Endothelial cell of umbilical vein (primary cell): ENCODE data around the gene SPATA2L. TPM values are rescaled to one million over a fixed set of nuclear protein-coding genes. Genes with fewer than 3 reads are reported as not detected.

Experiments used
- BruUV-seq: library from RNA; stranded (reverse); fragments of 400-500 nt; replicated peaks from 2 replicates; lab custom pipeline; 2021; lab: Mats Ljungman, UMichigan
- CTCF ChIA-PET: fragments of 300-600, 350-600 bp; sonication (Branson Sonifier 250); formaldehyde crosslinking; loops from one replicate; lab custom pipeline; 2021; ENCODE audit warnings: antibody characterized with exemption, inconsistent platforms; lab: Charles Lee
- POLR2A ChIA-PET: fragments of 300-600, 350-600 bp; sonication (Branson Sonifier 250); formaldehyde crosslinking; loops from one replicate; lab custom pipeline; 2021; ENCODE audit warnings: antibody characterized with exemption, inconsistent platforms; lab: Charles Lee
- DNase-seq: peaks from one replicate; pipeline ENCODE4 v3.0.0-alpha.2; 2011; ENCODE audit warnings: low read depth, low spot score
- FAIRE-seq: peaks from 2 replicates; lab custom pipeline; 2011; peaks lifted over from hg19 to GRCh38; lab: Jason Lieb, UNC
- H2AFZ ChIP-seq: 2 replicates; pipeline ENCODE4 v1.6.0; 2012; ENCODE audit warnings: low read depth, low read length, control low read depth, inconsistent platforms
- H3K27ac ChIP-seq: 2 replicates; pipeline ENCODE4 v1.5.1; 2011; ENCODE audit warnings: low read depth, mild to moderate bottlenecking, control low read depth, low read length, moderate library complexity; ENCODE audit not compliant: insufficient read depth
- H3K27me3 ChIP-seq, 2 experiments: 2 replicates each; pipeline versions ENCODE4 v1.6.0 to v1.6.1; 2011; ENCODE audit warnings: low read length in 2 of 2, mixed read lengths in 1 of 2; ENCODE audit not compliant: control insufficient read depth in 2 of 2, insufficient read depth in 2 of 2
- H3K36me3 ChIP-seq, 2 experiments: 2 replicates in 1 of 2; 3 replicates in 1 of 2; pipeline ENCODE4 v1.5.1; 2011; ENCODE audit warnings: low read length in 2 of 2, mild to moderate bottlenecking in 1 of 2, moderate library complexity in 1 of 2; ENCODE audit not compliant: control insufficient read depth in 2 of 2, insufficient read depth in 2 of 2; ENCODE audit errors: extremely low read depth in 1 of 2
- H3K4me1 ChIP-seq: 3 replicates; pipeline ENCODE4 v1.5.1; 2011; ENCODE audit warnings: mild to moderate bottlenecking, low read length; ENCODE audit not compliant: control insufficient read depth, insufficient read depth; ENCODE audit errors: extremely low read depth
- H3K4me2 ChIP-seq: 2 replicates; pipeline ENCODE4 v1.6.1; 2011; ENCODE audit warnings: low read length, control low read depth, mixed read lengths; ENCODE audit not compliant: insufficient read depth
- H3K4me3 ChIP-seq, 3 experiments: fragments of 200-600 bp in 1 of 3; sonication (generic), shearing (Covaris generic) in 1 of 3; replicated peaks in 1 of 3; 2 replicates each; pipeline ENCODE4 v1.5.1; 2011 to 2016; ENCODE audit warnings: control low read depth in 3 of 3, low read length in 3 of 3, mild to moderate bottlenecking in 2 of 3, inconsistent platforms in 1 of 3, low read depth in 1 of 3, moderate library complexity in 1 of 3; ENCODE audit not compliant: insufficient read depth in 1 of 3
- H3K79me2 ChIP-seq: 2 replicates; pipeline ENCODE4 v1.6.0; 2012; ENCODE audit warnings: low read length, inconsistent platforms; ENCODE audit not compliant: control insufficient read depth, insufficient read depth
- H3K9ac ChIP-seq: replicated peaks from 2 replicates; pipeline ENCODE3; 2011; ENCODE audit warnings: low read length, control low read depth; ENCODE audit not compliant: insufficient read depth; ENCODE audit errors: extremely low read depth
- H3K9me1 ChIP-seq: replicated peaks from 3 replicates; pipeline ENCODE4 v1.6.0; 2011; ENCODE audit warnings: mild to moderate bottlenecking, low read length; ENCODE audit not compliant: control insufficient read depth, insufficient read depth; ENCODE audit errors: extremely low read depth
- H3K9me3 ChIP-seq: replicated peaks from 2 replicates; pipeline ENCODE4 v1.5.1; 2012; ENCODE audit warnings: low read length, inconsistent platforms; ENCODE audit not compliant: control insufficient read depth, insufficient read depth
- H4K20me1 ChIP-seq: replicated peaks from 2 replicates; pipeline ENCODE3; 2011; ENCODE audit warnings: mild to moderate bottlenecking, low read length; ENCODE audit not compliant: control insufficient read depth, insufficient read depth; ENCODE audit errors: extremely low read depth
- CTCF ChIP-seq, 2 donors: IDR thresholded peaks; 1 replicate in 1 of 2; 2 replicates in 1 of 2; pipeline ENCODE4 v1.5.1; 2011; ENCODE audit warnings: low read length in 2 of 2, mild to moderate bottlenecking in 2 of 2, moderate library complexity in 2 of 2, control low read depth in 1 of 2, inconsistent platforms in 1 of 2, low read depth in 1 of 2; ENCODE audit not compliant: insufficient read depth in 1 of 2; ENCODE audit errors: extremely low read depth in 1 of 2
- GATA2 ChIP-seq: IDR thresholded peaks from 2 replicates; pipeline ENCODE4 v1.7.0; 2011; ENCODE audit warnings: low read depth, mild to moderate bottlenecking, moderate library complexity, mixed read lengths, low read length; ENCODE audit not compliant: insufficient read length, insufficient read depth
- JUN ChIP-seq: IDR thresholded peaks from 2 replicates; pipeline ENCODE4 v1.6.1; 2011; ENCODE audit warnings: borderline replicate concordance, low read depth; ENCODE audit not compliant: insufficient read length, insufficient read depth
- MAX ChIP-seq: IDR thresholded peaks from 2 replicates; pipeline ENCODE4 v1.6.1; 2011; ENCODE audit not compliant: insufficient read depth, insufficient read length
- MYC ChIP-seq: IDR thresholded peaks from one replicate; pipeline ENCODE4 v1.6.1; 2011; ENCODE audit warnings: mild to moderate bottlenecking, low read depth, low read length
- POLR2A ChIP-seq: IDR thresholded peaks from 2 replicates; pipeline ENCODE4 v1.6.1; 2012; ENCODE audit warnings: low read depth, mild to moderate bottlenecking, control low read depth, low read length
- dilution Hi-C: fragments of 300-500 bp; cut with MboI; formaldehyde crosslinking; loops from one replicate; pipeline ENCODE4 v1.15.0; 2019; ENCODE audit warnings: low sequenced_read_pairs; ENCODE audit not compliant: extremely low pct_ligation_motif_present
- intact Hi-C: fragments of 100-400 bp; cut with micrococcal nuclease; formaldehyde crosslinking; loops from one replicate; pipeline ENCODE4 v1.10.0; 2022
- polyA plus RNA-seq, 4 experiments: library from polyadenylated mRNA; depleted of rRNA in 3 of 4; stranded (reverse) in 3 of 4; unstranded in 1 of 4; fragments of >200 nt; gene quantifications; 2 replicates each; pipeline versions ENCODE4 v1.2.1 to v1.2.3, GENCODE V29; 2011 to 2012; ENCODE audit warnings: missing spikeins in 1 of 4
- total RNA-seq: library from RNA; stranded (reverse); gene quantifications from 2 replicates; pipeline ENCODE4 v1.2.3, GENCODE V29; 2021

Gene SPATA2L
- total and polyA plus RNA-seq, 2 donors (not counting 3 experiments of a cell fraction or from before 2014, with no cell fraction given) = 7.3 to 7.4 TPM

GRCh38 chr16:89669755-89670154, 31.8 kb downstream of the SPATA2L start:
- Histone ChIP-seq H4K20me1 (no peaks in the 10 kb centered on the region), H3K4me2 (no peak overlapping the region), H3K36me3 (no peaks in the 10 kb centered on the region), H3K9ac (no peak overlapping the region), H3K9me1 (no peaks in the 10 kb centered on the region), H2AFZ (no peak overlapping the region), H3K79me2 (no peaks in the 10 kb centered on the region), H3K4me3 (no peak overlapping the region), H3K27me3 (no peaks in the 10 kb centered on the region), H3K27ac (no peak overlapping the region), H3K4me1 (no peaks in the 10 kb centered on the region), H3K9me3 (no peaks in the 10 kb centered on the region)
- no peak for FAIRE-seq
- intact Hi-C loops = no loop called here
- dilution Hi-C loops = no loop called here
- CTCF ChIA-PET = interaction anchor here (0.8 kb wide), 1 partner anchor 10 kb away, joined by 3 read pairs; no protein-coding TSS in a partner anchor
- DNase-seq = no peak
- POLR2A ChIA-PET = no interaction called here
- no TSS peak for BruUV-seq
- TF ChIP-seq MAX = no peak

GRCh38 chr16:89668790-89669158, 32.7 kb downstream of the SPATA2L start:
- dilution Hi-C loops (no loop called here), intact Hi-C loops (no loop called here)
- H3K9me1 ChIP-seq = no peaks in the 10 kb centered on the region
- H3K79me2 ChIP-seq = no peaks in the 10 kb centered on the region
- H3K9ac ChIP-seq = no peak overlapping the region
- H3K4me1 ChIP-seq = no peaks in the 10 kb centered on the region
- no peak overlapping the region for H2AFZ ChIP-seq
- H3K36me3 ChIP-seq = no peaks in the 10 kb centered on the region
- H4K20me1 ChIP-seq = no peaks in the 10 kb centered on the region
- BruUV-seq = no TSS peak
- TF ChIP-seq JUN (no peak), POLR2A (no peak), CTCF (IDR thresholded peaks at IDR 0.05; ENCODE audit: extremely low read depth in 1 of 2, insufficient read depth in 1 of 2, low read depth in 1 of 2, low read length in 2 of 2) (no peak), MYC (no peak), GATA2 (no peak)
- no peak for DNase-seq
- H3K27ac ChIP-seq = no peak overlapping the region
- FAIRE-seq = no peak
- H3K27me3 ChIP-seq = no peaks in the 10 kb centered on the region
- H3K4me3 ChIP-seq = no peak overlapping the region
- H3K9me3 ChIP-seq = no peaks in the 10 kb centered on the region
- ChIA-PET POLR2A (no interaction called here), CTCF (interaction anchor here (1.1 to 1.9 kb wide), 3 partner anchors 10 to 66 kb away, joined by 3 to 4 read pairs (median 4); no protein-coding TSS in a partner anchor)
- H3K4me2 ChIP-seq = peak overlapping the region; percentile 27
